ENCODE data around the gene PACSIN2. TPM values are rescaled to one million over a fixed set of nuclear protein-coding genes. Genes with fewer than 3 reads are reported as not detected.
A peak's percentile ranks its signal among the peaks of the same experiment; 100 is the strongest.

PACSIN2 gene
- total and polyA plus RNA-seq, 2 of the 13 experiments (the other 11 are each of a cell fraction or from before 2014, with no cell fraction given), result 54.1 to 68.8 TPM

- TF ChIP-seq ZNF616 (CRISPR knock-in tag; IDR thresholded peaks at IDR 0.05; ENCODE audit: low read depth) (no peak), ZNF816 (CRISPR knock-in tag; IDR thresholded peaks at IDR 0.05; ENCODE audit: borderline replicate concordance) (no peak), NCOA1 (CRISPR knock-in tag; IDR thresholded peaks at IDR 0.05) (no peak), DRAP1 (CRISPR knock-in tag; IDR thresholded peaks at IDR 0.05) (peak; percentile 75), ATAD3A (CRISPR knock-in tag; IDR thresholded peaks at IDR 0.05) (no peak), KDM3A (CRISPR knock-in tag; IDR thresholded peaks at IDR 0.05; ENCODE audit: low read depth) (0 out of 2 replicates have a peak, but pooled peaks have one; percentile 51), ATF1 (CRISPR knock-in tag; IDR thresholded peaks at IDR 0.05) (no peak), HMGXB4 (CRISPR knock-in tag; IDR thresholded peaks at IDR 0.05; ENCODE audit: borderline replicate concordance in 1 of 2, low read depth in 1 of 2) (0 out of 4 replicates have a peak, but pooled peaks have one; percentile 38 to 43), PAF1 (CRISPR knock-in tag; IDR thresholded peaks at IDR 0.05) (no peak), ZBTB43 (CRISPR knock-in tag; conservative IDR thresholded peaks at IDR 0.05) (no peak), BHLHE40 (IDR thresholded peaks at IDR 0.05; ENCODE audit: low read length) (no peak), ZNF207 (IDR thresholded peaks at IDR 0.05; ENCODE audit: borderline replicate concordance) (no peak), TOPORS (CRISPR knock-in tag; IDR thresholded peaks at IDR 0.05) (no peak), ZBTB39 (CRISPR knock-in tag; IDR thresholded peaks at IDR 0.05) (no peak), ZNF263 (CRISPR knock-in tag; IDR thresholded peaks at IDR 0.05) (peak; percentile 79), ZNF891 (CRISPR knock-in tag; IDR thresholded peaks at IDR 0.05) (no peak), E2F2 (CRISPR knock-in tag; IDR thresholded peaks at IDR 0.05; ENCODE audit: borderline replicate concordance) (no peak), ARNT2 (CRISPR knock-in tag; IDR thresholded peaks at IDR 0.05; ENCODE audit: low read depth) (0 out of 2 replicates have a peak, but pooled peaks have one; percentile 40), SKIL (CRISPR knock-in tag; IDR thresholded peaks at IDR 0.05; ENCODE audit: borderline replicate concordance) (no peak), ZNF639 (CRISPR knock-in tag; conservative IDR thresholded peaks at IDR 0.05) (no peak)
These were observed 3.7 kb upstream of the PACSIN2 start (continued) for GRCh38 chr22:43018615-43019014.
